GM23248 (cell line): ENCODE data around the gene BCAR3. TPM values are rescaled to one million over a fixed set of nuclear protein-coding genes. Genes with fewer than 3 reads are reported as not detected.

Source experiments
- DNase-seq: peaks from one replicate; pipeline ENCODE4 v3.0.0-alpha.2; 2015
- H2AFZ ChIP-seq: fragments of 200-600 bp; sonication (generic); 2 replicates; pipeline ENCODE4 v1.6.1; 2016; ENCODE audit warnings: antibody characterized with exemption
- H3F3A ChIP-seq: fragments of 200-600 bp; sonication (generic); 2 replicates; pipeline ENCODE4 v1.6.1; 2016; ENCODE audit warnings: mild to moderate bottlenecking, antibody characterized with exemption, mixed run types; ENCODE audit not compliant: insufficient read depth
- H3K27ac ChIP-seq: fragments of 200-600 bp; sonication (generic); 2 replicates; pipeline ENCODE4 v1.5.1; 2016; ENCODE audit warnings: mild to moderate bottlenecking
- H3K27me3 ChIP-seq: fragments of 200-600 bp; sonication (generic); replicated peaks from 2 replicates; pipeline ENCODE4 v1.6.1; 2016; ENCODE audit warnings: mild to moderate bottlenecking; ENCODE audit not compliant: insufficient read depth
- H3K36me3 ChIP-seq: fragments of 200-600 bp; sonication (generic); 2 replicates; pipeline ENCODE4 v1.6.1; 2016; ENCODE audit warnings: low read depth, mild to moderate bottlenecking
- H3K4me1 ChIP-seq: fragments of 200-600 bp; sonication (generic); 2 replicates; pipeline ENCODE4 v1.6.1; 2016; ENCODE audit warnings: mild to moderate bottlenecking; ENCODE audit not compliant: insufficient read depth
- H3K4me2 ChIP-seq: fragments of 200-600 bp; sonication (generic); one replicate; pipeline ENCODE4 v1.6.1; 2016; ENCODE audit warnings: mild to moderate bottlenecking; ENCODE audit not compliant: unreplicated experiment
- H3K4me3 ChIP-seq: fragments of 200-600 bp; sonication (generic); 2 replicates; pipeline ENCODE4 v1.5.1; 2016; ENCODE audit warnings: mild to moderate bottlenecking
- H3K79me2 ChIP-seq: fragments of 200-600 bp; sonication (generic); 2 replicates; pipeline ENCODE4 v1.6.1; 2016; ENCODE audit warnings: mild to moderate bottlenecking; ENCODE audit not compliant: insufficient read depth
- H3K9ac ChIP-seq: fragments of 200-600 bp; sonication (generic); 2 replicates; pipeline ENCODE4 v1.6.1; 2016; ENCODE audit warnings: mild to moderate bottlenecking
- H3K9me2 ChIP-seq: fragments of 200-600 bp; sonication (generic); 2 replicates; pipeline ENCODE4 v1.6.1; 2016; ENCODE audit warnings: mixed run types, mild to moderate bottlenecking, moderate library complexity; ENCODE audit not compliant: insufficient read depth
- H3K9me3 ChIP-seq: fragments of 200-600 bp; sonication (generic); one replicate; pipeline ENCODE4 v1.6.1; 2017; ENCODE audit warnings: low read depth
- H4K20me1 ChIP-seq: fragments of 200-600 bp; sonication (generic); 2 replicates; pipeline ENCODE4 v1.6.0; 2016; ENCODE audit not compliant: insufficient read depth
- EZH2 ChIP-seq: fragments of 200-600 bp; sonication (generic); IDR thresholded peaks from 2 replicates; pipeline ENCODE4 v1.6.1; 2018; ENCODE audit warnings: antibody characterized with exemption, mild to moderate bottlenecking; ENCODE audit not compliant: insufficient read depth, poor library complexity, severe bottlenecking
- EZH2phosphoT487 ChIP-seq: fragments of 200-600 bp; sonication (generic); IDR thresholded peaks from 2 replicates; pipeline ENCODE4 v1.6.1; 2018; ENCODE audit warnings: antibody characterized with exemption, moderate library complexity, mild to moderate bottlenecking, low read depth; ENCODE audit not compliant: insufficient read depth
- WGBS, 2 experiments: methylation state at CpG; one replicate each; pipeline ENCODE4 v1.1.6; 2015 to 2017; ENCODE audit warnings: low lambda C conversion rate in 2 of 2, low coverage in 1 of 2; ENCODE audit errors: missing lambda C conversion rate in 2 of 2; 5-methylcytosine and 5-hydroxymethylcytosine counted together
- in situ Hi-C: fragments of 300-500 bp; cut with MboI; formaldehyde crosslinking; loops from 2 replicates; pipeline ENCODE4 v1.15.0; 2020
- polyA plus RNA-seq: library from polyadenylated mRNA; unstranded; fragments of >200 nt; fragmentation: Nextera tagmentation; extraction: Ambion mirVana; gene quantifications from 2 replicates; pipeline ENCODE4 v1.2.1, GENCODE V29; 2016
- total RNA-seq: library from RNA; depleted of rRNA; stranded (reverse); fragments of >200 nt; shearing (Covaris generic); gene quantifications from 2 replicates; pipeline ENCODE4 v1.2.3, GENCODE V29; 2014

BCAR3 gene
- total and polyA plus RNA-seq, 2 experiments from 2014 or later: 65.1 to 83.2 TPM

DNA sequence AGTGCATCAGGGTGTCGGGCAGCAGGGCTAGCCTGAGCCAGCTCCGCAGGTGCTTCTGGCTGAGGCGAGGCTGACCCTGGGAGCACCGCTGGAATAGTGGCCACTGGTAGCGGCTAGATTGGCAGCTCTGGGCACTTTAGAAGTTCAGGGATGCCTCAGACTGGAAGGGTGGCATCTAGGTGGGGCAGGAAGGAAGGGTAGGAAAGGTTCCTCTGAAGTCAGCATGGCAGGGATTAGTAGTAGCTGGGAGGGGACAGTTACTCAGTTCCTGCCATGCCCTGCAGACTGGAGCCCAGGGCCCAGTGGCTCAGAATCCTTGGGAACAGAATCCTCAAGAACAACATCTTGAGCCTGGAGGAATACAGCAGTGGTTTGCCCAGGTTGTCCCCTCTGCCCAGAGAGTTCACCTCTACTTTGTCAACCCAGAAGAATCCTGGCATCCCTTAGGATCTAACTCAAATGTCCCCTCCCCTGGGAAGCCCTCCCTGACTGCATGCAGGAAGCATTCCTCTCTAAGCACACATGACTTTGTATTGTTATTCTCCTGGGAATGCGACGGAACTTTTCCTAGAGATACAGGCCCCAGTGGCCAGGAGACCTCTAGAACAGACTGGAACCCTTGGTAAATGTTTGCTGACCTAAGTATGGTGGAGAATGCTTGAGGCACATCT, 39.5 kb upstream of the BCAR3 start:
- 99 to 100% methylated on average over 7 of the region's 7 CpGs for WGBS, 2 experiments
- Histone ChIP-seq H3K79me2 (no peaks in the 10 kb centered on the region), H3K9me3 (no peaks in the 10 kb centered on the region), H3K9me2 (no peaks in the 10 kb centered on the region), H4K20me1 (no peaks in the 10 kb centered on the region), H3K4me3 (no peak overlapping the region), H2AFZ (no peak overlapping the region), H3K27me3 (no peaks in the 10 kb centered on the region), H3K4me2 (no peak overlapping the region), H3F3A (no peaks in the 10 kb centered on the region), H3K36me3 (no peaks in the 10 kb centered on the region), H3K4me1 (peaks cover 12% of the 10 kb centered on the region), H3K27ac (no peak overlapping the region), H3K9ac (no peak overlapping the region)
- DNase-seq: no peak
- in situ Hi-C loops: no loop called here
- TF ChIP-seq EZH2: no peak

- Histone ChIP-seq H4K20me1 (no peaks in the 10 kb centered on the region), H3K4me1 (peaks cover 2% of the 10 kb centered on the region; the same call in 1 of the 2 replicates), H3K4me2 (no peak overlapping the region), H3K36me3 (no peaks in the 10 kb centered on the region), H3F3A (no peaks in the 10 kb centered on the region), H3K27ac (no peak overlapping the region), H3K79me2 (no peaks in the 10 kb centered on the region), H3K9me2 (no peaks in the 10 kb centered on the region), H3K4me3 (no peak overlapping the region), H3K27me3 (no peaks in the 10 kb centered on the region), H3K9me3 (no peaks in the 10 kb centered on the region), H2AFZ (no peak overlapping the region), H3K9ac (no peak overlapping the region)
- WGBS, 2 experiments: 89 to 91% methylated on average over 7 of the region's 7 CpGs
- in situ Hi-C loops: no loop called here
- no peak for DNase-seq
- TF ChIP-seq EZH2 (no peak), EZH2phosphoT487 (no peak)
Measured at GRCh38 chr1:93717640-93718039, 36.0 kb upstream of the BCAR3 start.

- no peak overlapping the region for H2AFZ ChIP-seq
- H3F3A ChIP-seq: no peaks in the 10 kb centered on the region
- H3K79me2 ChIP-seq: no peaks in the 10 kb centered on the region
- peak; percentile 45 for DNase-seq
- H3K27me3 ChIP-seq: no peaks in the 10 kb centered on the region
- no peak overlapping the region for H3K9ac ChIP-seq
- H3K4me2 ChIP-seq: no peak overlapping the region
- H3K36me3 ChIP-seq: no peaks in the 10 kb centered on the region
- 82 to 100% methylated on average over 2 of the region's 2 CpGs for WGBS, 2 experiments
- TF ChIP-seq EZH2phosphoT487 (no peak), EZH2 (no peak)
- H3K9me3 ChIP-seq: no peaks in the 10 kb centered on the region
- H3K4me1 ChIP-seq: no peaks in the 10 kb centered on the region
- in situ Hi-C loops: no loop called here
- H3K9me2 ChIP-seq: no peaks in the 10 kb centered on the region
- H3K27ac ChIP-seq: no peak overlapping the region
- no peak overlapping the region for H3K4me3 ChIP-seq
- no peaks in the 10 kb centered on the region for H4K20me1 ChIP-seq
Measured at GRCh38 chr1:93716941-93717368, 35.3 kb upstream of the BCAR3 start.

GRCh38 chr1:93716163-93716562, 34.5 kb upstream of the BCAR3 start:
- Histone ChIP-seq H3K4me2 (no peak overlapping the region), H3K27ac (no peak overlapping the region), H3K4me3 (no peak overlapping the region), H3K36me3 (no peaks in the 10 kb centered on the region), H3K9ac (no peak overlapping the region), H3F3A (no peaks in the 10 kb centered on the region), H3K27me3 (no peaks in the 10 kb centered on the region), H3K9me3 (no peaks in the 10 kb centered on the region), H3K9me2 (no peaks in the 10 kb centered on the region), H3K4me1 (no peaks in the 10 kb centered on the region), H3K79me2 (no peaks in the 10 kb centered on the region), H2AFZ (no peak overlapping the region), H4K20me1 (no peaks in the 10 kb centered on the region)
- in situ Hi-C loops: no loop called here
- no peak for DNase-seq
- 100% methylated on average over 1 of the region's 1 CpG for WGBS, 2 experiments
- no peak for TF ChIP-seq EZH2
- no peak for TF ChIP-seq EZH2phosphoT487
